NCI-H1092 treated with DMSO at 0.1 percent for 48 hours (cell line): ENCODE results near the gene TNKS2.
"Not testable (repeated sequence)": the region's sequence is repeated elsewhere in the genome, so short reads cannot be mapped to it uniquely, and the experiment has no call there.

ENCODE experiments used
- DNase-seq: peaks from one replicate; lab custom pipeline; 2025; lab: John Stamatoyannopoulos, UW

Gene TNKS2

DNA sequence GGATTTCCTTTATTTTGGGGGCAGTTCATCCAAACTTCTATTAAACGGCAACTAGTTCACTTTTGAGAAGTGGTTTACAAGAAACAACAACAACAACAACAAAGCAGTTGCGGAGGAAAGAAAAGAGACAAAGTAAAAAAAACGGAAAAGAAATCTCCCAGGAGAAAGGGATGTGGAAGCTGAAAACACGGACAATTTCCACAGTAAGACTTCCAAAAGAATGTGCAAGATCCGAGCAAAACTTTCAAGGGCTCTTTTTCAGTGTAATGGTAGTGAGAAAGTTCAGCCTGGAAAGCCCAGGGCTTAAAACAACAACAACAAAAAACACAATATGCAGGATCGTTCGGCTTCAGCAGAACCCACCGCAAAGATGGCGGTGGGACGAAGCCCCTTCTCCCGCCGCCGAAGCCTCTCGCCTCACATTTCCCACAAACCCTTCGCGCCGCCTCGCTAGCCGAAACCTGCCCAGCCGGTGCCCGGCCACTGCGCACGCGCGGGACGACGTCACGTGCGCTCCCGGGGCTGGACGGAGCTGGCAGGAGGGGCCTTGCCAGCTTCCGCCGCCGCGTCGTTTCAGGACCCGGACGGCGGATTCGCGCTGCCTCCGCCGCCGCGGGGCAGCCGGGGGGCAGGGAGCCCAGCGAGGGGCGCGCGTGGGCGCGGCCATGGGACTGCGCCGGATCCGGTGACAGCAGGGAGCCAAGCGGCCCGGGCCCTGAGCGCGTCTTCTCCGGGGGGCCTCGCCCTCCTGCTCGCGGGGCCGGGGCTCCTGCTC is at the start of gene TNKS2:
Gene TNKS2, plus strand, starts transcription at position 553 of the 775 bp plus-strand sequence. CDS start 265 bp downstream, outside the sequence.
- DNase-seq: peak; percentile 84

DNA sequence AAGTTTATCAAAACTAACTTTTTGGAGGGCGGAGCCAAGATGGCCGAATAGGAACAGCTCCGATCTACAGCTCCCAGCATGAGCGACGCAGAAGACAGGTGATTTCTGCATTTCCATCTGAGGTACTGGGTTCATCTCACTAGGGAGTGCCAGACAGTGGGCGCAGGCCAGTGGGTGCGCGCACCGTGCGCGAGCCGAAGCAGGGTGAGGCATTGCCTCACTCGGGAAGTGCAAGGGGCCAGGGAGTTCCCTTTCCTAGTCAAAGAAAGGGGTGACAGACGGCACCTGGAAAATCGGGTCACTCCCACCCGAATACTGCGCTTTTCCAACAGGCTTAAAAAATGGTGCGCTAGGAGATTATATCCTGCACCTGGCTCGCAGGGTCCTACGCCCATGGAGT is 48.6 kb upstream of the TNKS2 start:
- not testable (repeated sequence) for DNase-seq

DNA sequence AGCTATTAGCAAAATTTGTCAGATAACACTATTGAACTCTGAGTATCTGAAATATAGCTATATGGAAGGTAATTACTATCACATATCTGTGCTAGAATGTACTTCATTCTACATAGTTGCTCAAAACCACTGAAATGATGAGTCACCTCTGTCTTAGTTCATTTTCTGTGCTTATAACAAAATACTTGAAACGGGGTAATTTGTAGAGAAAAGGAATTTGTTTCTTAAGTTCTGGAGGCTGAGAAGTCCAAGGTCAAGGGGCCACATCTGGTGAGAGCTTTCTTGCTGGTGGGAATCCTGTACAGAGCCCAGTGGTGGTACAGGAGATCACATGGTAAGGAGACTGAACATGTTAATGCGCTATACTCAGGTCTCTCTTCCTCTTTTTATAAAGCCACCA is 41.9 kb upstream of the TNKS2 start:
- no peak for DNase-seq

DNA sequence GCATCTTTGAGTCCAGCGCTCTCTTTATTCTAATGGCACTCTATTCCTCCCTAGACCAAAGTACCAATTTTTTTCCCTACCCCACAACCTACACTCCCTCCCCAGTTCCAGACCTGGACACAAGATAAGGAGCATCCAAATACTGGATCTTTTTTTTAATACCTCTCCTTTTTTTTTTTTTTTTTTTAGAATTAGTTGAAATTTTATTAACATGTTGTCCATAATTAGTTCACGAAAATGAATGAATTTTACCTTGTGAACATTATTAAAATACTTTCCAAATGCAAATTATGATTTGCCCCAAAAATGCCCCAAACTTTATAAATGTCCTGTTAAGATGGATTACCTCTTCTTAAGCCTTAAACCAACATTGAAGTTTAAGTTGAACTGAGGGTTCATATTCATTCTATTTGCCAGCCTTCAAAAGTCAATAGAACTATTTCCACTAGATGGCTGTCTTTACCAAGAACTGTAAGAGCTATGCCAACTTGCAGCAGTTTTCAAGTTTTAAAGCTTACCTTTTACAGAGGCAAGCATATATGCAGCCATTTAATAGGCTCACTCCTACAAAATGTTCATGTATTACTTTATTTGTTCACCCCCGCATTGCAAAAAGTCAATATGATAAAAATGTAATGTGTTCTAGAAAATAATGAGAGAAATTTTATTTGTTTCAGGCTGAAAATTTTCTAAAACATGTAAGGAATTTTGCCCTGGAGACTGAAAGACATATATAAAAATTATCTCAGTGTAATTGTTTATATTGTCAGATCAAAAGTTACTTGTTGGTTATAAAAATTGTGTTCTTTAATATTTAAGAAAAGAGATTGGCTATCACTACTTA is 39.7 kb upstream of the TNKS2 start:
- DNase-seq: peak; percentile 47

DNA sequence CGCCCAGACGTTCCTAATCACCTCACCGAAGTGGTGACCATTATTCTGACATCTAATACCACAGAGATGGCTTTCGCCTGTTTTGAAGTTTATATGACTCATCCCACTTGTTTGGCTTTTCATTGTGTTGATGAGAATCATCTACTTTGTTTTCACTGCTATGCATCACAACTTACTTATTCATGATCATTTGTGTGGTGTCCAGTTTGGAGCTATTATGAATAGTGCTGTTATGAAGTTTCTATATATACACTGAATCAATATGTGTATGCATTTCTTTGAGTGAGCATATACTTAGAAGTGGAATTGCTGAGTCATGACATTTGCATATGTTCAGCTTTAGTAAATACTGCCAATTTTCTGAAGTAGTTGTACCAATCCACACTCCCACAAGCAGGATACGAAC is 38.6 kb upstream of the TNKS2 start:
- no peak for DNase-seq

DNA sequence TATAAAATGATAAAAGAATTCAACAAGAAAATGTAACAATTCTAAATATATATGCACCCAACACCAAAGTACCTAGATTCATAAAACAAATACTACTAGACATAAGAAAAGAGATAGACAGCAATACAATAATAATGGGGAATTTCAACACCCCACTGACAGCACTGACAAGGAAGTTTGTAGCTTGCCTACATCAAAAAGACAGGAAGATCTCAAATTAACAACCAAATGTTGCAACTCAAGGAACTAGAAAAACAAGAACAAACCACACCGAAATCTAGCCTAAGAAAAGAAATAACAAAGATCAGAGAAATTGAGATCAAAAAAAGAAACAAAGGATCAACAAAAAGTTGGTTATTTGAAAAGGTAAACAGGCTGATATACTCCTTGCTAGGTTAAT is 36.5 kb upstream of the TNKS2 start:
- no peak for DNase-seq

DNA sequence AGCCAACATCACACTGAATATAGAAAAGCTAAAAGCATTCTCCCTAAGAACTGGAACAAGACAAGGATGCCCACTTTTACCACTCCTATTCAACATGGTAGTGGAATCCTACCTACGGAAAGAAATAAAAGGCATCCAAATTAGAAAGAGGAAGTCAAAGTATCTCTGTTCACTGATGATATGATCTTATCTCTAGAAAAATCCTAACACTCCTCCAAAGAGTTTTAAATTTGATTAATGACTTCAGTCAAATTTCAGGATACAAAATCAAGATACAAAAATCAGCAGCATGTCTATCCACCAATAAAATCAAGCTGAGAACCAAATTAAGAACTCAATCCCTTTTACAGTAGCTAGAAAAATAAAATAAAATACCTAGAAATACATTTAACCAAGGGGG is 35.3 kb upstream of the TNKS2 start:
- DNase-seq: no peak

DNA sequence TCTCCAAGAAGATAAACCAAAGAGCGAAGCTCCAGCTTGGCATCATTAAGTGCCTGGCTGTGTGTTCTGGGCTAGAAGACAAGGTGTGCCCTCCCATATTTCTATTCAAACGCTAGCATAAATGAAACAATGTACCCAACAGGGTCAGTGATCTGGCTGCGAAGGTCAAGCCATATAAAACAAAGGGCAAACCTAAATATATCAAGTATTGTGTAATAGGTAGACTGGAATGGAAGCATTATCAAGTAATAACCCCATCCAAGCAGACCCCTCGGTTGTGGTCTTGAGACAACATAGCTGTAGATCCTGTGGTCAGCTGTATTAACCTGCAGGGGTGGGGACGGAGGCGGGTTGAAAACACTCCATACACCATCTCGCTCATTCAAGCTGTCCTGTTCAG is 31.6 kb upstream of the TNKS2 start:
- no peak for DNase-seq

DNA sequence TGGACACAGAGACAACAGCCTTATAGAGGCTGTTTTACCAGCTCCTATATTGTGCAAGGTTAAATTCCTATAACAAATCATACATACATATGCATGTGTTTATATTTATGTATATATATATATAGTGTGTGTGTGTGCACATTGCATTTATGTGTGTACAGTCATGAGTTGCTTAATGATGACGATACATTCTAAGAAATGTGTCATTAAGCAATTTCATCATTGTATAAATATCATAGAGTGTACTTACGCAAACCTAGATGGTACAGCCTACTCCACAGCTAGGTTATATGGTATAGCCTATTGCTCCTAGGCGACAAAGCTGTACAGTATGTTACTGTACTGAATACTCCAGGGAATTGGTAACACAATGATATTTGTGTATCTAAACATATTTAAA is 30.1 kb upstream of the TNKS2 start:
- DNase-seq: no peak

DNA sequence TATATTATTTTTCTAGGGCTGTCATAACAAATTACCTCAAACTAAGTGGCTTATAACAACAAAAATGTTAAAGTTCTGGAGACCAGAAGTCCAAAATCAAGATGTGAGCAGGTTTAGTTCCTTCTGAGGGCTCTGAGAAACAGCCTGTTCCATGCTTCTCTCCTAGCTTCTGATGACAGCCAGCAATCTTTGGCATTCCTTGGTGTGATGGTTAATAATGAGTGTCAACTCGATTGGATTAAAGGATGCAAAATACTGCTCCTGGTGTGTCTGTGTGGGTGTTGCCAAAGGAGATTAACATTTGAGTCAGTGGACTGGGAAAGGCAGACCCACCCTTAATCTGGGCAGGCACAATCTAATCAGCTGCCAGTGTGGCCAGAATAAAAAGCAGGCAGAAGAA is 26.3 kb upstream of the TNKS2 start:
- DNase-seq: no peak

DNA sequence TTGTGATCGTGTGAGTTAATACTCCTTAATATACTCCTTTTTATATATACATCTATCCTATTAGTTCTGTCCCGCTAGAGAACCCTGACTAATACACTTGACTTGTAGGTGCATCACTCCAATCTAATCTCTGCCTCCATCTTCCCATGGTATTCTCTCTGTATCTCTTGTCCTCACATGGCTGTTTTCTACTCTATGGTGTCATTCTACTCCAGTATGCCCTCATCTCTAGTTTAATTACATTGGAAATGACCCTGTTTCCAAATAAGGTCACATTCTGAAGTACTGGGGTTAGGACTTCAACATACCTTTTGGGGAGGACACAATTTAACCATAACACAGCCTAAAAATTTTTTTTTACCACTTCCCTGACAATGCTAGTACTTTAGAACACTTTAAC is 25.8 kb upstream of the TNKS2 start:
- DNase-seq: no peak

DNA sequence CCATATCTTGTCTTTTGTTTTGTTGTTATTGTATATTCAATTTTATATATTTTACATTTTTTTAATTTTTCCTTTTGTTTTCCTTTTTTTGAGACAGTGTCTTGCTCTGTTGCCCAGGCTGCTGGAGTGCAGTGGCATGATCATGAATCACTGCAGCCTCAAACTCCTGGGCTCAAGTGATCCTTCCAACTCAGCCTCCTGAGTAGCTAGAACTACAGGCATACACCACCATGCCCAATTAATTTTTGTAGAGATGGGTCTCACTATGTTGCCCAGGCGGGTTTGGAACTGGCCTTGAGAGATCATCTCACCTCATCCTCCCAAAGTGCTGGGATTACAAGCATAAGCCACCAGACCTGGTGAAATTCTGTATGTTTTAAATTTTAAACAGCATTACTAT is 25.4 kb upstream of the TNKS2 start:
- DNase-seq: no peak

DNA sequence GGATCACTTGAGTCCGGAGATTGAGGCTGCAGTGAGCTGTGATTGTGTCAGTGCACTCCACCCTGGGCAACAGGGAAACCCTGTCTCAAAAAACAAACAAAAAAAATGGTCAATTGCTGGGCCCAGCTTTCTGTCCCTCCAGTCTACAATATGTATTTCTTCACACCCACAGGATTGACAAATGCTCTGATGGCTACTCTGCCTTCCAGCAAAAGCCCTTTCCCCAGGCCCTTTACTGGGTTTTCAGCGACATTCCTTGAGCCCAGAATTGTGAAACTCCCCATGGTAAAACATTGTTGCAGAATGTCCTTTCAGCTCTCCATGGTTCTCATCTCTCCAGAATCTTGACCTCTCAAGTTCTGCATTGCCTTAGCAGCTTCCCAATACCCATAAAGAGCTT is 23.7 kb upstream of the TNKS2 start:
- DNase-seq: no peak

DNA sequence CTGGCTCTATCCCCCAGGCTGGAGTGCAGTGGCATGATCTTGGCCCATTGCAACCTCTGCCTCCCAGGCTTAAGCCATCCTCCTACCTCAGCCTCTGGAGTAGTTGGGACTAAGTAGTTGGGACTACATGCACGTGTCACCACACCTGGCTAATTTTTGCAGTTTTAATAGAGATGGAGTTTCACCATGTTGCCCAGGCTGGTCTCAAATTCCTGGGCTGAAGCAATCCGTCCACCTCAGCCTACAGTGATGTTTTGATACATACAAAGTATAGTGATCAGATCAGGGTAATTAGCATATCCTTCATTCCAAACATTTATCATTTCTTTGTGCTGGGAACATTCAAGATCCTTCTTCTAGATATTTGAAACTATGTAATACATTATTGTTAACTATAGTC is 22.5 kb upstream of the TNKS2 start:
- no peak for DNase-seq

DNA sequence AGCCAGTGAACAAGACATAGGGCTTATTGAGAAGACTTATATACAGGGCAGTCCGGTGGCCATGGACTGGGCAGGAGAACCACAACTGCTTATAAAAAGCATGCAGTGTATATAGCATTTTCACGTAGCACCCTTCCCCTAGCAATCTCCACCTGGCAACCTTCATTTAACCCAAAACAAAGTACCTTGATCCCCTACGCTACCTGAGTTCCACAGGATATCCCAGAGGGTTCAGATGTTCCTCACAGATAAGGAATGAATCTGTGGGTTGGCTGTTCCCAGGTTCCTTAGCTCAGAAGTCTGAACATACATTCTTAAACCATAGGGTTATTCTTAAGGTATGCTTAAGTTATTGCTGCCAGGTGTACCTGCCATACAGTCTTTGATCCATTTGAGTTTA is 22.0 kb upstream of the TNKS2 start:
- DNase-seq: no peak

DNA sequence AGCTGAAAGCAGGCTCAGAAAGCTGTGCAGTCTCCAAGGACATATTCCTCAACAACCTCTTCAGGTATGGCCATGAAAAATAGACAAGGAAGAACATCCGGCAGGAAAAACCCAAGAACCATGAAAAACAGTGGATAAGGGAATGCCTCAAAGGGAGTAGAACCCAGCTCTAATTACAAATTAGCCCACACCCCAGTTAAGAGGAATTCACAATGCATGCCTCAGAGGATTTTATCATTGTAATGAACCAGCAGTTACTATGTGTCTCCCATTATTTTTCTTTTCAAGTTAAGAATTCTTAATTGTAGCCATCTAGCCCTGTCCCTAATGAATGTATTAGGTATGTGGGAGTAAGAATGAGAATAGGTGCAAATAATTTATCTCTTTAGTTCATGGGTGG is 19.7 kb upstream of the TNKS2 start:
- DNase-seq: no peak

DNA sequence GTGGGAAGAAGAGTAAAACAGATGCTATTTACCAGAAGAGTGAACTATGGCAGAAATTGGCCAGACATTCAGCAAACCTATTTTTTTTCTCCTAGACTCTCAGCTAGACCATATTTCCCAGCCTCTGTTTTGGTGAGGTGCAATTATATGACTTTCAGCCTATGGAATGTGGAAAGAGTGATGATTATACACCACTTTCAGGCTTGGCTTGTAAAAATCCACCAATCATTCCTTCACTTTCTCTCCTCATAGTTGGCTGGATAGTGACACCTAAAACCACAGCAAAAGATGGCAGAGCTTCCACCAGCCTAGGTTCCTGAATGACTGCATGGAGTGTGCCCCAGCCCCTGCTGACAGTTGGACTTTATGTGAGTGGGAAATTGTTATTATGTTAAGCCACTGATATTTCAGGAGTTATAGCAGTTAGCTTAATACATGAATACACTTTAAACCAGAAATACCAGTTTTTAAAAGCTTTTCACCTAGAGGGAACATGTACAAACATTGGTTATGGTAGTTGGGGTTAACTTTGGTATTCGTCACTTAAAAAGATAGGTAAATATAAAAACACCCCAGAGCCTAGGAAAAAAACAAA is 19.1 kb upstream of the TNKS2 start:
- no peak for DNase-seq

DNA sequence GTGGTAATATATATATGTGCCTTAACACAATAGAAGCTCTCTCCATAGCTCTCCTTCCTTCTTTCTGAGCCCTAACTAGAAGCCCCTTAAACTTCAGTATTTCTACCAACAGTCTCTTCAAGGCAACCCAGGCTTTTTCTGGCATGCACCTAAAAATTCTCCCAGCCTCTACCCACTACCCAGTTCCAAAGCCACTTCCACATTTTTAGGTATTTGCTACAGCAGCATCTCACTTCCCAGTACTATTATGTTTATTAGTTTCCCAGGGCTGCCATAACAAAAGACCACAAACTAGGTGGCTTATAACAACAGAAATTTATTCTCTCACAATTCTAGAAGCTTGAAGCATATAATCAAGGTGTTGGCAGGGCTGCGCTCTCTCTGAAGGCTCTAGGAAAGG is 15.7 kb upstream of the TNKS2 start:
- DNase-seq: no peak

DNA sequence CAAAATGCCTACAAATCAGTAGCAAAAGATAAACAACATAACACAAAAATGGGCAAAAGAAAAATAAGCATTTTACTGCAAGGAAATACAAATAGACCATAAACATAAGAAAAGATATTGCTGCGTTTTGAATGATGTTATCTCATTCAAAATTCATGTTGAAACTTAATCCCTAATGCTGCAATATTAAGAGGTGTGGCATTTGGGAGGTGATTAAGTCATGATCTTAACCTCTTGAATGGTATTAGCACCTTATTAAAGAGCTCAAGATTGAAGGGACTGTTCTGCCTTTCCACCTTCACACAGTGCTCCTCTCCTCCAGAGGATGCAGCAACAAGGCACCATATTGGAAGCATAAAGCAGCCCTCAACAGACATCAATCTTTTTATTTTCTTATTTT is 12.4 kb upstream of the TNKS2 start:
- DNase-seq: no peak

DNA sequence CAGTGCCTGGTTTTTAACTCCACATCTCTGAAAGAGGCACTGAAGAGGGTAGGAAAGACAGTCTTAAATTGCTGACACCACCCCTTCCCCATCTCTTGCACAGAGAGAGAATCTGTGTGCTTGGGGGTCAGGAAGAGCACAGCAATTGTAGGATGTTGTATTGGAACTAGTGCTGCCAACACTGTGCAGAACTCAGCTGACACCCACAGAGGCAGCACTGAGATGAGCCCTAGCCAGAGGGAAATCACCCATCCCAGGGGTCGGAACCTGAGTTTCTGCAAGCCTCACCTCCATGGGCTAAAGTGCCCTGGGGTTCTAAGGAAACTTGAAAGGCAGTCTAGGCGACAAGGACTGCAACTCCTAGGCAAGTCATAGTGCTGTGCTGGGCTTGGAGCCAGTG is 11.0 kb upstream of the TNKS2 start:
- DNase-seq: no peak

DNA sequence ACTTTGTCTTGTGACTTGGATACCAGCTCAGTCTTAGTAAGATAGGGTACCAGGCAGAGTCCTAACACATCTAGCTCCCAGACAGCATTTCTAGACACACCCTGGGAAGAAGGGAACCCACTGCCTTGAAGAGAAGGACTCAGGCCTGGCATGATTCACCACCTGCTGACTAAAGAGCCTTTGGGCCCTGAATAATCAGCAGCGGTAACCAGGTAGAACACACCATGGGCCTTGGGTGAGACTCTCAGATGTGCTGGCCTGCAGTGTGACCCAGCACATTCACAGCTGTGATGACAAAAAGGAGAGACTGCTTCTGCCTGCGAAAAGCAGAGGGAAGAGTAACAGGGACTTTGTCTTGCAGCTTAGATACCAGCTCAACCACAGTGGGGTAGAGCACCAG is 10.4 kb upstream of the TNKS2 start:
- DNase-seq: no peak

DNA sequence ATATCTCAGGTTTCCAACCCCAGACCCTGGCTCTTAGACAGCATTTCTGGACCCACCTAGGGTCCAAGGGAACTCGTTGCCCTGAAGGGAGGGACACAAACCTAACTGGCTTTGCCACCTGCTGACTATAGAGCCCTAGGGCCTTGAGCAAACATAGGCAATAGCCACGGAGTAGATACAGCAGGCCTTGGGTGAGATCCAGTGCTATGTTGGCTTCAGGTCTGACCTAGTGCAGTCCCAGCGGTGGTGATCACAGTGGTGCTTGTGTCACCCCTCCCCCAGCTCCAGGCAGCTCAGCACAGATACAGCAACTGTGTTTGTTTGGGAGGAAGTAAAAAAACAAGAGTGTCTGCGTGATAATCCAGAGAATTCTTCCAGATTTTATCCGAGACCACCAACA is 9.7 kb upstream of the TNKS2 start:
- no peak for DNase-seq
